Naive B cell (primary cell): ENCODE measurements around the gene S100A14. TPM values are rescaled to one million over a fixed set of nuclear protein-coding genes. Genes with fewer than 3 reads are reported as not detected.

Source experiments
- ATAC-seq, 2 donors: fragments of 150-1000 bp; cut with Tn5 transposase; 2 replicates each; pipeline ENCODE4 v1.10.0; 2021; ENCODE audit warnings: low read depth in 2 of 2, mild to moderate bottlenecking in 2 of 2, moderate library complexity in 2 of 2
- DNase-seq: peaks from one replicate; pipeline ENCODE4 v3.0.0; 2022
- H3K27ac Mint-ChIP-seq, 6 donors: one replicate each; pipeline ENCODE4 v1.8.0; 2020 to 2022; ENCODE audit warnings: mild to moderate bottlenecking in 6 of 6, mixed read lengths in 6 of 6, moderate library complexity in 5 of 6, inconsistent platforms in 2 of 6
- H3K27me3 Mint-ChIP-seq, 3 donors: one replicate each; pipeline ENCODE4 v1.8.0; 2021 to 2022; ENCODE audit warnings: mixed read lengths in 3 of 3, mild to moderate bottlenecking in 1 of 3
- H3K36me3 Mint-ChIP-seq, 2 donors: one replicate each; pipeline ENCODE4 v1.8.0; 2020 to 2022; ENCODE audit warnings: mixed read lengths in 2 of 2, inconsistent platforms in 1 of 2, mild to moderate bottlenecking in 1 of 2
- H3K4me1 Mint-ChIP-seq, 3 donors: one replicate each; pipeline ENCODE4 v1.8.0; 2020 to 2022; ENCODE audit warnings: mixed read lengths in 3 of 3, inconsistent platforms in 1 of 3, mild to moderate bottlenecking in 1 of 3, moderate library complexity in 1 of 3
- H3K4me3 Mint-ChIP-seq, 8 donors: one replicate each; pipeline ENCODE4 v1.8.0; 2020 to 2022; ENCODE audit warnings: mild to moderate bottlenecking in 8 of 8, mixed read lengths in 8 of 8, moderate library complexity in 8 of 8, inconsistent platforms in 2 of 8
- H3K9me3 Mint-ChIP-seq, 7 donors: one replicate each; pipeline ENCODE4 v1.8.0; 2020 to 2022; ENCODE audit warnings: mixed read lengths in 7 of 7, mild to moderate bottlenecking in 5 of 7, inconsistent platforms in 2 of 7, moderate library complexity in 1 of 7
- polyA plus RNA-seq, 6 donors: library from polyadenylated mRNA; unstranded; fragments of 300-500 nt; fragmentation: Illumina TruSeq; gene quantifications; one replicate each; pipeline ENCODE4 v1.2.3, GENCODE V29; 2021; ENCODE audit warnings: low read depth in 6 of 6

Gene S100A14
- polyA plus RNA-seq: not detected

DNA sequence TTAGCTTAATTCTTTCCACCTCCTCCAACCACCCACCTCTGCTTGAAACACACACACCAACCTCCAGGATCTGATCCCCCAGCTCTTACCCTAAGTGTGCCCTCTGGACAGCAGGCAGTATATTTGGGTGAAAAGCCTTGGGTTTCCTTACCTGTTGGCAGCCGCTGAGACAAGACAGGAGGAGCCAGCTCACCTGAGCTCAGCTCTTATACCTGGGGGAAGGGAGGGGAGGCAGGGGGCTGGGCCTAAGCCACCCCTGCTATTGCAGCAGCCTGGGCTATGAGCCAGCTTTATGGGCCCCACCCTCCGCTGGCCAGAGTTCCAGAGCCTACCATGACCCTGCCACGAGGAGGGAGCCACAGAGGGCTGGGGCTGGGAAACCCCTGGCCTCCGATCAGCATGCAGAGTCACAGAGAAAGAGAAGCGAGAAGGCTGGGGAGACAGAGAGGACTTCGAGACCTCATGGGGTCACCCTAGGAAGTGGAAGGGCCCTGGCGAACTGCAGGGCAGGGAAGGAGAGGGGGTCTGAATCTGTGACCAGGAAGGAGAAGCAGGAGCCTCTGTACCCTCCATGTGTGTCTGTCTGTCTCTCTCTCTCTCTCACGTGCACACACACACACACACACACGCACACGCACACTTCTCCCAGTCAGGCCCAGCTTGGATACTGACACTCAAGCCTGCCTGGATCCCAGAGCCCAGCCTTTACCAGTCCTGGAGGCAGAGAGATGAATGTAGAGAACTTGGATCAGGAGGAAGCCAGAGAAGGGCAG lies at the start of gene S100A14:
S100A14 (minus strand) TSS at position 182 of the 773 bp plus-strand sequence. CDS start 467 bp downstream, outside the sequence.
- peaks cover 0 to 2% (median 0%) of the 10 kb centered on the region in 7 donors for H3K9me3 Mint-ChIP-seq
- ATAC-seq: no peak
- no peaks in the 10 kb centered on the region for H3K36me3 Mint-ChIP-seq
- H3K4me1 Mint-ChIP-seq: peaks cover 0 to 11% (median 0%) of the 10 kb centered on the region in 3 donors
- no peak for DNase-seq
- H3K4me3 Mint-ChIP-seq: no peak within 1 kb of the TSS
- H3K27me3 Mint-ChIP-seq: no peaks in the 10 kb centered on the region
- H3K27ac Mint-ChIP-seq: peak within 1 kb of the TSS in 3 of 6 donors; percentile 69 to 91 (median 82)

DNA sequence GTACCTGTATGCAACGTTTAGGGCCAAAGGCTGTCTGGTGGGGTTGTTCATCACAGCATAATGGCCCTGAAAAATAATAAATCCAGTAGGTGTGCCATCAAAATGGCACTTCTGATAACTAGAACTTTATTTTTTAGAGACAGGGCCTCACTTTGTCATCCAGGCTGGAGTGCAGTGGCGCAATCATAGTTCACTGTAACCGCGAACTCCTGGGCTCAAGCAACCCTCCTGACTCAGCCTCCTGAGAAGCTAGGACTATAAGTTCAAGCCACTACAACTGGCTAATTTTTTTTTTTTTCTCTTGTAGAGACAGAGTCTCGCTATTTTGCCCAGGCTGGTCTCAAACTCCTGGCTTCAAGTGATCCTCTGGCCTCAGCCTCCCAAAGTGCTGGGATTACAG lies 47.1 kb upstream of the S100A14 start:
- DNase-seq (no peak), ATAC-seq (no peak)
- H3K9me3 Mint-ChIP-seq: no peaks in the 10 kb centered on the region
- H3K4me3 Mint-ChIP-seq: no peak overlapping the region
- H3K4me1 Mint-ChIP-seq: peaks cover 5 to 20% (median 19%) of the 10 kb centered on the region in 3 donors
- H3K27ac Mint-ChIP-seq: no peak overlapping the region
- H3K36me3 Mint-ChIP-seq: peaks cover 0 to 18% of the 10 kb centered on the region in 2 donors
- no peaks in the 10 kb centered on the region for H3K27me3 Mint-ChIP-seq

DNA sequence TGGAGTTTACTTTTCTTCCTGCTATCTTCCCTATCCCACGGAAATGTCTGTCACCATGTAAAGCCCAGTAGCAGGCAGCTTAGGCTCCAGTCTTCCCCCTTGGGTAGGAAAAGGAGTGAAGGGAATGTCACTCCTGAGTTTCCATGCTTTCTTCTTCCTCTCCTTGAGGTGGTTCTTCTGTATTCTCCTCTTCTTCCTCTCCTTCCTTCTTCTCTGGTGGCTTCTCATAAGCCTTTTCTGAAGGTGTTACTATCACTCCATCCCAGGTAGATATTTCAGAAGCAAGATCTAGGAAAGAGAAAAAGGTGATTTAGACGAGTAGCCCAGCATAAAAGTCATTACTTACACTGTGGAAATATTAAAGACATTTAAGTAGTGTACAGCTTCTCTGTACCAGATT lies 46.1 kb upstream of the S100A14 start:
- DNase-seq: no peak
- Mint-ChIP-seq H3K4me1 (peaks cover 4 to 18% (median 17%) of the 10 kb centered on the region in 3 donors), H3K4me3 (peak overlapping the region in 1 of 8 donors; percentile 48), H3K27me3 (no peaks in the 10 kb centered on the region), H3K36me3 (peaks cover 0 to 18% of the 10 kb centered on the region in 2 donors), H3K27ac (no peak overlapping the region), H3K9me3 (no peaks in the 10 kb centered on the region)
- ATAC-seq: no peak

DNA sequence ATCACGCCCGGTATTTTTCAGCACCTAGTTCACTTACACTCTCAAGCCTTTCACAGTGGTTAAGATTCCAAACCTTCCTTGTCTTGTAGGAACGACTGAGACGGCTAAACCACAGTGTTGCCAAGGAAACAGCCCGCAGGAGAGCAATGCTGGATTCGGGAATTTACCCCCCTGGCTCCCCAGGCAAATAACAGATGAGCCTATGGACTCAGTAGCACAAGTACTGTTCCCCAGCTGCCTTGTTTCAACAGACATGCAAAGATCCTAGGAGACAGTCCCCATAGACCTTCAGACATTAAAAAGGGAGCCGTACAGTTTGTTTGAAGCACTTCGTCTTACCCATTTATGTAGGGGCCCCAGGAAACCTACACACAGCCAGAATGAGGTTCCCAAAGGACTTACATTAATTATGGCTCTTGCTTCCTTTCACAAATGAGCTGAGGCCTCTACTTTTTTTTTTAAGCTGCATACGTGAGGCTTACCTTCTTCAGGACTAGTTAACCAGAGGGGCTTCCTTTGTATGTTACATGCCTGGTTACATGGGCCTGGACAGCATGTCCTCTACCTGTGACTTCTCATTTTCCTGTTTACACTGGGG lies 45.1 kb upstream of the S100A14 start:
- Mint-ChIP-seq H3K4me3 (peak overlapping the region in 6 of 8 donors; percentile 15 to 86 (median 46)), H3K36me3 (peaks cover 0 to 18% of the 10 kb centered on the region in 2 donors), H3K27ac (peak overlapping the region in 4 of 6 donors; percentile 55 to 89 (median 62)), H3K9me3 (no peaks in the 10 kb centered on the region), H3K27me3 (no peaks in the 10 kb centered on the region), H3K4me1 (peaks cover 4 to 18% (median 17%) of the 10 kb centered on the region in 3 donors)
- DNase-seq (no peak), ATAC-seq (no peak)

DNA sequence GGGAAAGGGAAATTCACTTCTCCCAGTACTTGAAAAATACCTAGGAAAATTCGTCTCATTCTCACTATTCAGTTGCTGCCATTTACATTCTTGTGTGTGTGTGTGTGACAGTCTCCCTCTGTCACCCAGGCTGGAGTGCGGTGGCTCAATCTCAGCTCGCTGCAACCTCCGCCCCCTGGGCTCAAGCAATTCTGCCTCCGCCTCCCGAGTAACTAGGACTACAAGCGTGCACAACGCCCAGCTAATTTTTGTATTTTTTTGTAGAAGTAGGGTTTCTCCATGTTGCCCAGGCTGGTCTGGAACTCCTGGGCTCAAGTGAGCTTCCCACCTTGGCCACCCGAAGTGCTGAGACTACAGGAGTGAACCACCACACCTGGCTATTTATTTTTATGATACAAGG lies 43.5 kb upstream of the S100A14 start:
- DNase-seq (no peak), ATAC-seq (no peak)
- H3K9me3 Mint-ChIP-seq: no peaks in the 10 kb centered on the region
- H3K36me3 Mint-ChIP-seq: peaks cover 0 to 8% of the 10 kb centered on the region in 2 donors
- H3K27ac Mint-ChIP-seq: peak overlapping the region in 4 of 6 donors; percentile 58 to 93 (median 74)
- H3K4me1 Mint-ChIP-seq: peaks cover 4 to 18% (median 17%) of the 10 kb centered on the region in 3 donors
- H3K4me3 Mint-ChIP-seq: peak overlapping the region; percentile 88 to 98 (median 96)
- H3K27me3 Mint-ChIP-seq: no peaks in the 10 kb centered on the region

DNA sequence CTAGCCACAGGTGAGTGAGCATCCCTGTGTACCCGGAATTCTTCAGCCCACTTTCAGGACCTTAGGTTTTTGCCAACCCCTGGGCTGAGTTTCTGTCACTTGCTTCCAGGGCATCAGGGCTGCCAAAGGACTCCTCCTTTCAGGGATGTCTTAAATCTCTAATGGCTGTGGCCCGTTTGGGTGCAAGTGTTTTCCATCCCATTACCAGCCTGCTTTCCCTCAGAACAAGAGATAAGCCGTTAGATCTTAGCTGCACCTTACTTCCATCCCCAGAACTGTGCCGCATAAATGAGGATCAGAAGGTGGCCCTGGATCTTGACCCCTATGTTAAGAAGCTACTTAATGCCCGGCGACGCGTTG lies 43.0 kb upstream of the S100A14 start:
- ATAC-seq (no peak), DNase-seq (no peak)
- Mint-ChIP-seq H3K27me3 (no peaks in the 10 kb centered on the region), H3K27ac (peak overlapping the region in 4 of 6 donors; percentile 69 to 98 (median 85)), H3K4me3 (peak overlapping the region; percentile 88 to 98 (median 96)), H3K36me3 (peaks cover 0 to 8% of the 10 kb centered on the region in 2 donors), H3K4me1 (peaks cover 4 to 18% (median 17%) of the 10 kb centered on the region in 3 donors), H3K9me3 (no peaks in the 10 kb centered on the region)

DNA sequence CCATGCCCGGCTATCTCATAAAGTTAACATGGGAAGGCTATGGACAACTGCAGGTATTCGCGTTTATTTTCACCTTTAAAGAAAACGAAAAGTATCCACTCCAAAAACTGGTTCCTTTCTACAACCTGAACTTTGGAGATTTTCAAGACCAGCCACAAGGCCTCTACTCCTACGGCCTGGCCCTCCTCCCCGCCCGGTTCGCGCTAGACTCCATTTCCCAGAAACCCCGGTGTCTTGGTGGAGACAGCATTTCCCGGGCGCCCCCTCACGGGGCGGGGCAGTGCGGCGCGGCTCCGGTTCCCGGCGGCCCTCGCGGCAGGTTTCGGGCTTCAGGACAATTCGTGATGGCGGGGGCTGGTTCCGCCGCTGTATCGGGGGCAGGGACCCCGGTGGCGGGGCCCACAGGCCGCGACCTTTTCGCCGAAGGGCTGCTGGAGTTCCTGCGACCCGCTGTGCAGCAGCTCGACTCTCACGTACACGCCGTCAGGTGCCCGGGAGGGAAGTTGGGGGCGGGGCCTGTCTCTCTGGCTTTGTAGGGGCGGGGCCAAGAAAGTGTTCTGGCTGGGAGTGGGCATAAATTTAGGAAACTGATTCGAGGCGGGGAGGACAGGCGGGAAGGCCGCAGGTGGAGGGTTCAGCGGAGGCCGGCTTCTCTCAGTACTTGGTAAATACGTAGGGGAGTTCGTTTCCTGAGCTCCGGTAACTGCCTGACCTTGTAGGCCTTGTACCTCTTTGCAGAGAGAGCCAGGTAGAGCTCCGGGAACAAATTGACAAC lies 42.5 kb upstream of the S100A14 start, which contains the start of gene SNAPIN:
SNAPIN (plus strand) TSS at position 304 of the 775 bp plus-strand sequence; CDS start at position 345, 41 bp downstream.
- DNase-seq (peak; percentile 94), ATAC-seq (peak; percentile 98 to 99)
- Mint-ChIP-seq H3K36me3 (peaks cover 0 to 8% of the 10 kb centered on the region in 2 donors), H3K4me1 (peaks cover 4 to 18% (median 17%) of the 10 kb centered on the region in 3 donors), H3K27ac (peak within 1 kb of the TSS; percentile 69 to 98 (median 90)), H3K27me3 (no peaks in the 10 kb centered on the region), H3K4me3 (peak within 1 kb of the TSS; percentile 88 to 98 (median 96)), H3K9me3 (no peaks in the 10 kb centered on the region)

DNA sequence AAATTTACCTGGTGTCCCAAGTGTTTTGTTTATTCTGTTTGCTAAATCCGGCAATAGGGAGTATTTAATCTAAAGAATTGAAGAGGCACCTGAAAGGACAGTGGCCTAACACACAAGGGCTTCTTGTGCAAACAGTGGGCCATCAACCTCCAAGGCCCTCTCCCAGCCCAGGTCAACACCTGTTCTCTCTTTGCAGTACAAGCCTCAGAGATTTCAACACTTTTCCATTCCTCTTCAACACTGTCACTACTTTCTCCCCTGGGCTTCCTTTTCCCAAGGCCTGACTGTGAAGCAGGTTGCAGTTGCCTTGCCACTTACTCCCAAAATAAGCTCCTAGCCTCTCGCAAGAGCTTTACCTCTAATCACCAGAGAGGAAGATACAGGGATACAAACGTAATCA lies 39.2 kb upstream of the S100A14 start:
- Mint-ChIP-seq H3K27me3 (no peaks in the 10 kb centered on the region), H3K36me3 (no peaks in the 10 kb centered on the region), H3K4me3 (peak overlapping the region in 1 of 8 donors; percentile 29), H3K9me3 (no peaks in the 10 kb centered on the region), H3K27ac (peak overlapping the region in 1 of 6 donors; percentile 10), H3K4me1 (peaks cover 4 to 15% (median 12%) of the 10 kb centered on the region in 3 donors)
- ATAC-seq (no peak), DNase-seq (no peak)

DNA sequence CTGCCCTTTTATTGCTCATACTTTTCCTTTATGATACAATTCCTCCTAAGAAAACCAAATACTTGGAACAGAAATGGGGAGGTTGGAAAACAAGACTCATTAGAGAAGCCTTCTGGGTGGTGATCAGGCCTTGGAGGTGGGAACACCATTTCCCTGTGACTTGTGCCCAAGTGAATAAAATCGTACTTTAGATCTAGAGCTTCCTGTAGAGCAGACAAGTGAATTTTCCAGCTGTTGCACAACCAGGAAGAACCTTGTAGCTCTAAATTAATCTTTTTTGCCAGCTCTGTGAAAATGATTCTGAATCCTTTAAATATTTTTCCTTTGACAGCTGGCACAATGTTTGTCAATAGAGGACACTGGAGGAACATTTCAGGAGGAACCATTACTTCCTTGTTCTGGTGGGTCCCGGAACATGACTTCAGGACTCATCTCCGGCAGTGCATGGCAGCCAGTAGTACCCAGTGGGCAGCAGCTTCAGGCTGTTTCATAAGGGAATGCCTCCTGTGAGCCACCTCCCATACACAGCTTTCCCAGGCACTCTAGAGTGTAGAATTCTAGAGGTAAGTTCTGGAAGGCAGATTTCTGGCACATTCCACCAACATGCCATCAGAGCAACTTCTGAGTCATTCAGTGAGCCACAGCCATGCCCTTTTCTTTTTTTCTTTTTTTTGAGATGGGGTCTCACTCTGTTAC lies 36.8 kb upstream of the S100A14 start:
- peaks cover 4 to 10% (median 5%) of the 10 kb centered on the region in 3 donors for H3K4me1 Mint-ChIP-seq
- no peaks in the 10 kb centered on the region for H3K36me3 Mint-ChIP-seq
- no peak overlapping the region for H3K4me3 Mint-ChIP-seq
- H3K27ac Mint-ChIP-seq: no peak overlapping the region
- H3K27me3 Mint-ChIP-seq: no peaks in the 10 kb centered on the region
- ATAC-seq (no peak), DNase-seq (no peak)
- no peaks in the 10 kb centered on the region for H3K9me3 Mint-ChIP-seq

DNA sequence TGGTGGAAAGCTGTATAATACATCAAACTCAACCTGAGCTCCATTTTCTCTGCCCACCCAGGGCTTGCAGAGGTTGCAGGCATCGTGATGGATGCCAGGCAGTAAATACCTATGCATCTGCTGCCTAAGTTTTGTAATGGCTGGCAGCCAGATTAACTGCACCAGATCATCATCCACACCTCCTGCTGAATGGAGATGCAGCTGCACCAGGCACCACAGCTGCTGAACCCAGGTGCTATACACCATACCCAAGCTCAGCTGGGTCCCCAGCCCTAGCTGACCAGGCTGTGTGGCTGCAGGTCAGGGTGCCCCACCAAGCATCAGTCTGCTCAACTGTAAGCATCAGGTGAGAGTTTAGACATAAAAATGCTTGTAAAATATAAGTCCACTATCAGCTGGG lies 35.6 kb upstream of the S100A14 start:
- no peak overlapping the region for H3K27ac Mint-ChIP-seq

DNA sequence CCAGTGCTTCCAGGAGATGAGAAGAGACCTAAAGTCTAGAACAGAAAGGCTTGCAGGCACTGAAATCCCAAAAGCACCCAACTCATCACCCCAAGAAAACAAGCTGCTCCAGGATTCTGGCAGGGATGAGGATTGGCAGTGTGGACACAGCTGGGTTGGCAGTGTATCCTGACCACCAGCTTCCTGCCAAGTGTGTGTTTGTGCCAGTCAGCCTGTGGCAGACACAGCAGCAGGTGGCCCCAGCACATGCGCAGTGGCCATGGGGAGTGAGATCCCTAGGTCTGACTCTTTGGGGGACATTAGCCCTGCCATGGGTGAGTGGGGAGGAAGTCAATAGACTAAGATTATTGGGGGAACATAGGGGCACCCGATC lies 33.7 kb upstream of the S100A14 start:
- Mint-ChIP-seq H3K9me3 (no peaks in the 10 kb centered on the region), H3K4me3 (no peak overlapping the region), H3K27me3 (no peaks in the 10 kb centered on the region), H3K4me1 (peaks cover 16 to 19% (median 17%) of the 10 kb centered on the region in 3 donors), H3K36me3 (peaks cover 11 to 14% of the 10 kb centered on the region in 2 donors), H3K27ac (peak overlapping the region in 3 of 6 donors; percentile 63 to 78 (median 73))
- DNase-seq (no peak), ATAC-seq (no peak)

More for the DNA sequence above, 35.6 kb upstream of the S100A14 start:
- no peak for ATAC-seq
- Mint-ChIP-seq H3K4me1 (peaks cover 10 to 12% (median 10%) of the 10 kb centered on the region in 3 donors), H3K9me3 (no peaks in the 10 kb centered on the region), H3K36me3 (no peaks in the 10 kb centered on the region), H3K4me3 (no peak overlapping the region), H3K27me3 (no peaks in the 10 kb centered on the region)
- no peak for DNase-seq

DNA sequence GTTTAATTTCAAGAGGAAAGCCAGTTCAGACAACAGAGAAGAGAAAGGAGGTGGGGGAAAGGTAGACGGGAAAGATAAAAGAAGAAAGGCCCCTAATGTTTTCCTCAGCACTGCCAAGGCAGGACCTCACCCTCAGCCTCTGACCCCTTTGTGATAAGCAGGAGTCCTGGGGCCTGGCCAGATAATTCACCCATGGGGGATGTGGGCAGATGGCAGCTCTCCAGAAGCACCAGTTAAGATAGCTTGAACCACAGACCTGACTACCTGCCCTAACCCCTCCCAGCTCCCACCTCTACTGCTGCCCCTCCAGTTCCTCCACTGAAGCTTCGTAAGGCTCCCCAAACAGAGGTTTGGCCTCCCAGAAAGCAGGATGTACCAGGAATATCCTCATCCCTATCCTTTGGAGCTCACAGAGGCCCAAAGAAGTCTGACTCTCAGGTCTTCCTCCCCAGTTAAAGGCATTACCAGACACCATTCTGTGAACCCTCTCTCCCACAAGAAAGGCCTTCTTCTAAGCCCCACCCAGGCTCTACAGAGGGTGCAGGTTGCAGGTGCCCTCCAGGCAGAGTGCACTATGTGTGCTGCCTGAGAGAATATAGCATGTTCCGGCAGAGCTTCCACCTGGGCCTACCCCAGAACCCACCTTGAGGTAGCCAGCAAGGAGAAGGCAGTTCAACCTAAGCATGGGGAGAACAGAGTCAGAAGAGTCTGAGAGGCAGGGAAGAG lies 33.2 kb upstream of the S100A14 start:
- peaks cover 16 to 19% (median 19%) of the 10 kb centered on the region in 3 donors for H3K4me1 Mint-ChIP-seq
- peak overlapping the region in 5 of 6 donors; percentile 15 to 89 (median 76) for H3K27ac Mint-ChIP-seq
- H3K4me3 Mint-ChIP-seq: no peak overlapping the region
- ATAC-seq (no peak), DNase-seq (no peak)
- no peaks in the 10 kb centered on the region for H3K9me3 Mint-ChIP-seq
- H3K36me3 Mint-ChIP-seq: peaks cover 11 to 19% of the 10 kb centered on the region in 2 donors
- no peaks in the 10 kb centered on the region for H3K27me3 Mint-ChIP-seq
